22Rv1 (cell line): ENCODE measurements around the gene FEV.

Experiments used
- H3K27ac ChIP-seq: fragments of 450-650 bp; 2 replicates; pipeline ENCODE4 v1.5.1; 2017
- ZFX ChIP-seq: fragments of 450-650 bp; IDR thresholded peaks from 2 replicates; pipeline ENCODE4 v1.6.1; 2017; ENCODE audit warnings: antibody characterized with exemption, borderline replicate concordance
- TF ChIP-seq, protein P1 (sequence below): fragments of 450-650 bp; IDR thresholded peaks from 2 replicates; pipeline ENCODE4 v1.5.1; 2017; ENCODE audit warnings: mild to moderate bottlenecking

Gene FEV

DNA sequence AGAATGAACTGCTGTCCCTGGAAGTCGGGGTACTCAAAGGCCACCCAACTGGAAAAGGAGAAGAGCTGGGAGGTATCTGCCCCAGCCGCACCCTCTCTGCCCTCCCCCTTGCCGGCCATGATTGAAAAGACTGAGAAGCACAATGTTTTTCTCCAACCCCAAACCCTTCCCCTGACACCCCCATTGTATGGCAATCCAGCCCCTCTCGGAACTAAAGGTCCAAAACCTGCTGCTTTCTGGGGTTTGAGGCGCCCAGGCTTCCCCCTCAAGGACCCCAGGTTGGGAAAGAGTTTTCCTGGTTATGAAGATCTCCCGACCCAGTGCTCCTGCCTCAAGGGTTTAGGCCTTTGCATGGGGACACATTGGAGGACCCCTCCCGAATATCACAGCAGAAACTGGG lies 7.2 kb upstream of the FEV start:
- TF ChIP-seq, protein P1, sequence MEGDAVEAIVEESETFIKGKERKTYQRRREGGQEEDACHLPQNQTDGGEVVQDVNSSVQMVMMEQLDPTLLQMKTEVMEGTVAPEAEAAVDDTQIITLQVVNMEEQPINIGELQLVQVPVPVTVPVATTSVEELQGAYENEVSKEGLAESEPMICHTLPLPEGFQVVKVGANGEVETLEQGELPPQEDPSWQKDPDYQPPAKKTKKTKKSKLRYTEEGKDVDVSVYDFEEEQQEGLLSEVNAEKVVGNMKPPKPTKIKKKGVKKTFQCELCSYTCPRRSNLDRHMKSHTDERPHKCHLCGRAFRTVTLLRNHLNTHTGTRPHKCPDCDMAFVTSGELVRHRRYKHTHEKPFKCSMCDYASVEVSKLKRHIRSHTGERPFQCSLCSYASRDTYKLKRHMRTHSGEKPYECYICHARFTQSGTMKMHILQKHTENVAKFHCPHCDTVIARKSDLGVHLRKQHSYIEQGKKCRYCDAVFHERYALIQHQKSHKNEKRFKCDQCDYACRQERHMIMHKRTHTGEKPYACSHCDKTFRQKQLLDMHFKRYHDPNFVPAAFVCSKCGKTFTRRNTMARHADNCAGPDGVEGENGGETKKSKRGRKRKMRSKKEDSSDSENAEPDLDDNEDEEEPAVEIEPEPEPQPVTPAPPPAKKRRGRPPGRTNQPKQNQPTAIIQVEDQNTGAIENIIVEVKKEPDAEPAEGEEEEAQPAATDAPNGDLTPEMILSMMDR, result no peak
- TF ChIP-seq ZFX, result no peak

GRCh38 chr2:218991674-218992168 lies 6.7 kb upstream of the FEV start:
- TF ChIP-seq ZFX, result no peak
- TF ChIP-seq, protein P1, result no peak
- no peak overlapping the region for H3K27ac ChIP-seq

More for the DNA sequence above, 7.2 kb upstream of the FEV start:
- H3K27ac ChIP-seq, result no peak overlapping the region

- no peak overlapping the region for H3K27ac ChIP-seq
- no peak for TF ChIP-seq ZFX
- TF ChIP-seq, protein P1, result no peak
These were observed 5.6 kb upstream of the FEV start for GRCh38 chr2:218990612-218991011.

- TF ChIP-seq, protein P1, result no peak
- TF ChIP-seq ZFX, result no peak
- H3K27ac ChIP-seq, result no peak overlapping the region
These were observed 5.1 kb upstream of the FEV start for GRCh38 chr2:218990052-218990451.

DNA sequence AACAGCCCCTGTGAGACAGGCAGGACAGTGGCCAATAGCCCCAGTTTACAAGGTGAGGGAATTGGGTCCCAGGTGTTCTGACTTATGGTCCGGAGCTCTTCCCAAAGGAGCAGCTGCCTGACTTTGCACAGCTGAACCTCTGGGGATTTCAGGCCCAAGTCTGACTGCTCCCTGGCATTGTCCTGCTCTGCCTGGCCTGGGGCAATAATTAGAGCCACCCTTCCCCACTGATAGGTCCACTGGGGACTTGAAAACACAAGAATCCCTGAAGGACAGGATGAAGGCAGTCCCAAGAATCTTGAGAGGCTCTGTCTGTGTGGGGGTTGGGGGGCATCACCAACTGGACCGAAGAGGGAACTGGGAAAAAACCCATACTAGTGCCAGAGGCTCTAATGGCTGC lies 3.7 kb upstream of the FEV start:
- TF ChIP-seq, protein P1, result no peak
- no peak for TF ChIP-seq ZFX
- H3K27ac ChIP-seq, result no peak overlapping the region

GRCh38 chr2:218988164-218988563 lies 3.2 kb upstream of the FEV start:
- no peak overlapping the region for H3K27ac ChIP-seq
- TF ChIP-seq ZFX, result no peak
- TF ChIP-seq, protein P1, result no peak

DNA sequence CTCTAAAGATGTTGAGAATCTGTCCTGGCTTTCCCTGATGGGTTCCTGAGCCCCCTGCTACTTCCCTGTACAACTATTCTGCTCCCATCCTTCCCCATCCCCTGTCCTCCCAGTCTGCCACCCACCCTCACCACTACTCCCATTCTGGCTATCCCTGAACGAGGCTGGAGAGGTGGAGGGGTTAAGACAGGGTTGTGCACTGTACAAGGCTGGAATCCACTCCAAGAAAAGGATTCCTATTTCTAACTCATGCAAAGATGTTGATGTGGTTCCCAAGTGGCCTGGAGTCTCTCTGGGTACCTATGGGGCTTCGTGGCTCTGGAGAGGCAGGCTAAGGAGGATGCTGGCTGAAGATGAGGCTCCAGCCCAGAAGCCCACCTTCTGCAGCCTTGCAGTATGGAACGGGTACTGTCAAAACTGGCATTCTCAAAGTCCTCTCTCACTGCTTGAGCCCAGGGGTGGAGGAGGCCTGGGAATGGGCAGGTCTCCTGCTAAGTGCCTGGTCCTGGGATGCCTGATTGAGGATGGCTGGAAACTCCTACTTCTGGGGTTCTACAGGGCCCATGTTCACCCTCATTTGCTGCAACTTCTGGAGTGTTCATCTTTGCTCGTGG lies 1.3 kb upstream of the FEV start:
- no peak for TF ChIP-seq ZFX
- TF ChIP-seq, protein P1, result no peak
- H3K27ac ChIP-seq, result no peak overlapping the region
